ENCODE data around the gene LMF1.

LMF1 gene

GRCh38 chr16:898216-898615 is 72.6 kb downstream of the LMF1 start:
- 93% methylated on average over 11 of the region's 11 CpGs for WGBS

GRCh38 chr16:897701-898100 is 73.1 kb downstream of the LMF1 start:
- Histone ChIP-seq H3K27ac (ENCODE audit: low read depth, low read length) (no peak overlapping the region), H3K4me3 (ENCODE audit: low read length) (no peak overlapping the region), H3K9ac (ENCODE audit: low read depth, low read length) (no peak overlapping the region), H3K27me3 (ENCODE audit: insufficient read depth, low read length) (no peaks in the 10 kb centered on the region), H3K36me3 (ENCODE audit: insufficient read depth, low read length) (no peaks in the 10 kb centered on the region), H3K4me1 (ENCODE audit: insufficient read depth, low read length) (no peaks in the 10 kb centered on the region), H3K9me3 (ENCODE audit: insufficient read depth, low read depth, low read length) (no peaks in the 10 kb centered on the region)
- 93% methylated on average over 14 of the region's 14 CpGs for WGBS

More at GRCh38 chr16:898216-898615, 72.6 kb downstream of the LMF1 start:
- Histone ChIP-seq H3K27me3 (ENCODE audit: insufficient read depth, low read length) (no peaks in the 10 kb centered on the region), H3K36me3 (ENCODE audit: insufficient read depth, low read length) (no peaks in the 10 kb centered on the region), H3K4me1 (ENCODE audit: insufficient read depth, low read length) (no peaks in the 10 kb centered on the region), H3K4me3 (ENCODE audit: low read length) (no peak overlapping the region), H3K9me3 (ENCODE audit: insufficient read depth, low read depth, low read length) (no peaks in the 10 kb centered on the region), H3K9ac (ENCODE audit: low read depth, low read length) (no peak overlapping the region), H3K27ac (ENCODE audit: low read depth, low read length) (no peak overlapping the region)

GRCh38 chr16:897200-897543 is 73.6 kb downstream of the LMF1 start:
- H3K4me3 ChIP-seq (ENCODE audit: low read length), result no peak overlapping the region
- no peak overlapping the region for H3K9ac ChIP-seq (ENCODE audit: low read depth, low read length)
- no peak overlapping the region for H3K27ac ChIP-seq (ENCODE audit: low read depth, low read length)
- no peaks in the 10 kb centered on the region for H3K36me3 ChIP-seq (ENCODE audit: insufficient read depth, low read length)
- WGBS, result 90% methylated on average over 18 of the region's 18 CpGs
- H3K4me1 ChIP-seq (ENCODE audit: insufficient read depth, low read length), result no peaks in the 10 kb centered on the region
- H3K9me3 ChIP-seq (ENCODE audit: insufficient read depth, low read depth, low read length), result no peaks in the 10 kb centered on the region
- no peaks in the 10 kb centered on the region for H3K27me3 ChIP-seq (ENCODE audit: insufficient read depth, low read length)

- WGBS, result 92% methylated on average over 33 of the region's 33 CpGs
- Histone ChIP-seq H3K27me3 (ENCODE audit: insufficient read depth, low read length) (no peaks in the 10 kb centered on the region), H3K36me3 (ENCODE audit: insufficient read depth, low read length) (no peaks in the 10 kb centered on the region), H3K9me3 (ENCODE audit: insufficient read depth, low read depth, low read length) (no peaks in the 10 kb centered on the region), H3K4me3 (ENCODE audit: low read length) (no peak overlapping the region), H3K4me1 (ENCODE audit: insufficient read depth, low read length) (no peaks in the 10 kb centered on the region), H3K9ac (ENCODE audit: low read depth, low read length) (no peak overlapping the region), H3K27ac (ENCODE audit: low read depth, low read length) (no peak overlapping the region)
Measured at GRCh38 chr16:896261-897199, 74.3 kb downstream of the LMF1 start.

GRCh38 chr16:895371-895770 is 75.4 kb downstream of the LMF1 start:
- Histone ChIP-seq H3K4me1 (ENCODE audit: insufficient read depth, low read length) (no peaks in the 10 kb centered on the region), H3K9me3 (ENCODE audit: insufficient read depth, low read depth, low read length) (no peaks in the 10 kb centered on the region), H3K27me3 (ENCODE audit: insufficient read depth, low read length) (no peaks in the 10 kb centered on the region), H3K9ac (ENCODE audit: low read depth, low read length) (no peak overlapping the region), H3K36me3 (ENCODE audit: insufficient read depth, low read length) (no peaks in the 10 kb centered on the region), H3K4me3 (ENCODE audit: low read length) (no peak overlapping the region), H3K27ac (ENCODE audit: low read depth, low read length) (no peak overlapping the region)
- 93% methylated on average over 24 of the region's 24 CpGs for WGBS

GRCh38 chr16:894841-895240 is 75.9 kb downstream of the LMF1 start:
- H3K36me3 ChIP-seq (ENCODE audit: insufficient read depth, low read length), result no peaks in the 10 kb centered on the region
- H3K9ac ChIP-seq (ENCODE audit: low read depth, low read length), result no peak overlapping the region
- no peaks in the 10 kb centered on the region for H3K4me1 ChIP-seq (ENCODE audit: insufficient read depth, low read length)
- H3K9me3 ChIP-seq (ENCODE audit: insufficient read depth, low read depth, low read length), result no peaks in the 10 kb centered on the region
- WGBS, result 92% methylated on average over 24 of the region's 24 CpGs
- H3K4me3 ChIP-seq (ENCODE audit: low read length), result no peak overlapping the region
- no peaks in the 10 kb centered on the region for H3K27me3 ChIP-seq (ENCODE audit: insufficient read depth, low read length)
- H3K27ac ChIP-seq (ENCODE audit: low read depth, low read length), result no peak overlapping the region

GRCh38 chr16:894136-894535 is 76.6 kb downstream of the LMF1 start:
- H3K27me3 ChIP-seq (ENCODE audit: insufficient read depth, low read length), result no peaks in the 10 kb centered on the region
- 82% methylated on average over 25 of the region's 27 CpGs for WGBS
- H3K9me3 ChIP-seq (ENCODE audit: insufficient read depth, low read depth, low read length), result no peaks in the 10 kb centered on the region
- no peak overlapping the region for H3K4me3 ChIP-seq (ENCODE audit: low read length)
- no peak overlapping the region for H3K27ac ChIP-seq (ENCODE audit: low read depth, low read length)
- H3K36me3 ChIP-seq (ENCODE audit: insufficient read depth, low read length), result no peaks in the 10 kb centered on the region
- H3K4me1 ChIP-seq (ENCODE audit: insufficient read depth, low read length), result no peaks in the 10 kb centered on the region
- H3K9ac ChIP-seq (ENCODE audit: low read depth, low read length), result no peak overlapping the region

- Histone ChIP-seq H3K27ac (ENCODE audit: low read depth, low read length) (no peak overlapping the region), H3K9me3 (ENCODE audit: insufficient read depth, low read depth, low read length) (no peaks in the 10 kb centered on the region), H3K27me3 (ENCODE audit: insufficient read depth, low read length) (no peaks in the 10 kb centered on the region), H3K9ac (ENCODE audit: low read depth, low read length) (no peak overlapping the region), H3K4me1 (ENCODE audit: insufficient read depth, low read length) (no peaks in the 10 kb centered on the region), H3K36me3 (ENCODE audit: insufficient read depth, low read length) (no peaks in the 10 kb centered on the region), H3K4me3 (ENCODE audit: low read length) (no peak overlapping the region)
- WGBS, result 85% methylated on average over 18 of the region's 18 CpGs
Measured at GRCh38 chr16:893360-893759, 77.4 kb downstream of the LMF1 start.

GRCh38 chr16:892536-893255 is 78.1 kb downstream of the LMF1 start:
- Histone ChIP-seq H3K9ac (ENCODE audit: low read depth, low read length) (no peak overlapping the region), H3K36me3 (ENCODE audit: insufficient read depth, low read length) (no peaks in the 10 kb centered on the region), H3K27ac (ENCODE audit: low read depth, low read length) (no peak overlapping the region), H3K27me3 (ENCODE audit: insufficient read depth, low read length) (no peaks in the 10 kb centered on the region), H3K9me3 (ENCODE audit: insufficient read depth, low read depth, low read length) (no peaks in the 10 kb centered on the region), H3K4me3 (ENCODE audit: low read length) (no peak overlapping the region), H3K4me1 (ENCODE audit: insufficient read depth, low read length) (no peaks in the 10 kb centered on the region)
- WGBS, result 85% methylated on average over 35 of the region's 35 CpGs

GRCh38 chr16:892006-892405 is 78.8 kb downstream of the LMF1 start:
- H3K4me3 ChIP-seq (ENCODE audit: low read length), result no peak overlapping the region
- H3K36me3 ChIP-seq (ENCODE audit: insufficient read depth, low read length), result no peaks in the 10 kb centered on the region
- no peaks in the 10 kb centered on the region for H3K27me3 ChIP-seq (ENCODE audit: insufficient read depth, low read length)
- WGBS, result 96% methylated on average over 19 of the region's 19 CpGs
- H3K9me3 ChIP-seq (ENCODE audit: insufficient read depth, low read depth, low read length), result no peaks in the 10 kb centered on the region
- no peak overlapping the region for H3K9ac ChIP-seq (ENCODE audit: low read depth, low read length)
- H3K27ac ChIP-seq (ENCODE audit: low read depth, low read length), result no peak overlapping the region
- peaks cover 4% of the 10 kb centered on the region; the same call in 1 of the 2 replicates for H3K4me1 ChIP-seq (ENCODE audit: insufficient read depth, low read length)

GRCh38 chr16:891353-891740 is 79.4 kb downstream of the LMF1 start:
- no peak overlapping the region for H3K9ac ChIP-seq (ENCODE audit: low read depth, low read length)
- H3K36me3 ChIP-seq (ENCODE audit: insufficient read depth, low read length), result no peaks in the 10 kb centered on the region
- no peak overlapping the region for H3K4me3 ChIP-seq (ENCODE audit: low read length)
- no peaks in the 10 kb centered on the region for H3K9me3 ChIP-seq (ENCODE audit: insufficient read depth, low read depth, low read length)
- no peaks in the 10 kb centered on the region for H3K27me3 ChIP-seq (ENCODE audit: insufficient read depth, low read length)
- H3K27ac ChIP-seq (ENCODE audit: low read depth, low read length), result no peak overlapping the region
- WGBS, result 95% methylated on average over 11 of the region's 11 CpGs
- H3K4me1 ChIP-seq (ENCODE audit: insufficient read depth, low read length), result peaks cover 6% of the 10 kb centered on the region; the same call in 1 of the 2 replicates

Measured in HUES64 (cell line).